ENCODE measurements around the gene RNF144B.

DNA sequence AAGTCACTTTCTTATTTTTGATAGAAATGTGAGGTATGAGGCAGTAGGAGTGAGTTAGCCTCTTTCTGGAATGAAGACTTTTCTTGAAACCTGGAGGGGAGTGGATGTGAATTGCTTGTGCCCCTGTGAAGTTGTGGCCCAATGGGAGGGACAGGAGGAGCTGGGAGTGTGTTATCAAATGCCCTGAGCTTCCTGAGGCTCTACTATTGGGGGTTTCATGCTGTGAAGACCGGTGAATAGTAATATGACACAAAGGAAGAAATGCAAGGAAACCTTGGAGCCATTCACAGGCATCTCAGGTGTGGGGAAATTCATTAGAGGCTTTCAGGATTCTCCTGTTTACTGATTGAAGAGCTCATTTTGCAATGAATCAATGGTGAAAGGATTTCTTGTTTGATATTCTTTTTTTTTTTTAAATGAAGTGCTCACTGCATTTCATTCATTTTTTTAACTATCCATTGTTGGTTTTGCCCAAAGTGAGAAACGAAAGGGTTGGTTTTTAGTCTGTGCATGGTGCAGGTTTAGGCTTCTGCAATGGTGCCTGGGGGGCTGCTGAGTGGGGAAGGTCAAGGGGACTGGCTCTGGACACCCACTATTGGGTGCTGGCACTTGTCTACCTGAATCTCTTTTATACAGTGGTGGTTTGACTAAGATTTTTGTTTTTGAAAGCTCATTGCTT lies 8.2 kb downstream of the RNF144B start:
- TF ChIP-seq, protein P1, sequence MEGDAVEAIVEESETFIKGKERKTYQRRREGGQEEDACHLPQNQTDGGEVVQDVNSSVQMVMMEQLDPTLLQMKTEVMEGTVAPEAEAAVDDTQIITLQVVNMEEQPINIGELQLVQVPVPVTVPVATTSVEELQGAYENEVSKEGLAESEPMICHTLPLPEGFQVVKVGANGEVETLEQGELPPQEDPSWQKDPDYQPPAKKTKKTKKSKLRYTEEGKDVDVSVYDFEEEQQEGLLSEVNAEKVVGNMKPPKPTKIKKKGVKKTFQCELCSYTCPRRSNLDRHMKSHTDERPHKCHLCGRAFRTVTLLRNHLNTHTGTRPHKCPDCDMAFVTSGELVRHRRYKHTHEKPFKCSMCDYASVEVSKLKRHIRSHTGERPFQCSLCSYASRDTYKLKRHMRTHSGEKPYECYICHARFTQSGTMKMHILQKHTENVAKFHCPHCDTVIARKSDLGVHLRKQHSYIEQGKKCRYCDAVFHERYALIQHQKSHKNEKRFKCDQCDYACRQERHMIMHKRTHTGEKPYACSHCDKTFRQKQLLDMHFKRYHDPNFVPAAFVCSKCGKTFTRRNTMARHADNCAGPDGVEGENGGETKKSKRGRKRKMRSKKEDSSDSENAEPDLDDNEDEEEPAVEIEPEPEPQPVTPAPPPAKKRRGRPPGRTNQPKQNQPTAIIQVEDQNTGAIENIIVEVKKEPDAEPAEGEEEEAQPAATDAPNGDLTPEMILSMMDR (IDR thresholded peaks at IDR 0.05) = no peak
- TF ChIP-seq POLR2A (IDR thresholded peaks at IDR 0.05) = no peak
